ENCODE data around the gene PSMA1.
"Not testable (repeated sequence)": the region's sequence is repeated elsewhere in the genome, so short reads cannot be mapped to it uniquely, and the experiment has no call there.

The PSMA1 gene

DNA sequence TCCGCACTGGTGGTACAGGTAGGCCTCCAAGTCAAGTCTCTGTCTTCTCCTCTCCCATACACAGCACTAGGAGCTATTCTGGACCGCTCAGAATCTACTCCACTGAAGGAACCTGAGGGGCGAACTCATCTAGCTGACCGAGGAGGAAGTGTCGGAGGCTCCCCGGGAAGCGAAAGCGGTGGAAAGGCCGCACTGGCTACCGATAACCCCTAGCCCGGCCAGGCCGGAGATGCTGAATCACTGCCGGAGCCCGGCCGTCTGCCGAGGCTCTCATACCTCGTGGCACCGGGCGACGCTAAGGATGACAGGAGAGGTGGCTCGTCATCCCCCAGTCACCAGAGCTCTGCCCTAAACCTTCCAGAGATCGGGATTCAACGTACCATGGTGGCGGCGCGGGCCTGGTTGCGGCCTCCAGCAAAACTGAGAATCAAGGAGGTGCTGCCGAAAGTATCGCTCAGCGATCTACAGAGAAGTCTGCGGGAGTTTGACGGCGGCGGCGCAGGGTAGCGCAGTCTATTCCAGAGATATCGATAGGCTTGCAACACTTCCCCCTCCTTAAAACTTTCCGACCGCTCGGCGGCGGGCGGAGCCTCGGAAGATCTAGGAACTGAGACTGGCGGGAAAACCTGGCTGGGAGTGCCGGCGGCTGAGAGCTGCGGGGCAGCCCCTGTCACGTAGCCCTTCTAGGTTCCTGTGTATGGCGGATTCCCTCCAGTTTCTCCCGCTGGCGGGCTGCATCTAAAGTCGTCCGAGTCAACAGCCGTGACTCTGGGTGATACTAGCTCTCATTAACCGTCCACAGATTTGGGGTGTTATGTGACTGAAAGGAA, at the start of gene PSMA1:
TSS of gene PSMA1 (minus strand) at position 470 of the 830 bp plus-strand sequence. CDS start at position 383, 87 bp downstream.
- peak; percentile 81 for DNase-seq (ENCODE audit: low read depth, low spot score)

GRCh38 chr11:14569516-14569915, 49.3 kb upstream of the PSMA1 start:
- DNase-seq (ENCODE audit: low read depth, low spot score): not testable (repeated sequence)

DNA sequence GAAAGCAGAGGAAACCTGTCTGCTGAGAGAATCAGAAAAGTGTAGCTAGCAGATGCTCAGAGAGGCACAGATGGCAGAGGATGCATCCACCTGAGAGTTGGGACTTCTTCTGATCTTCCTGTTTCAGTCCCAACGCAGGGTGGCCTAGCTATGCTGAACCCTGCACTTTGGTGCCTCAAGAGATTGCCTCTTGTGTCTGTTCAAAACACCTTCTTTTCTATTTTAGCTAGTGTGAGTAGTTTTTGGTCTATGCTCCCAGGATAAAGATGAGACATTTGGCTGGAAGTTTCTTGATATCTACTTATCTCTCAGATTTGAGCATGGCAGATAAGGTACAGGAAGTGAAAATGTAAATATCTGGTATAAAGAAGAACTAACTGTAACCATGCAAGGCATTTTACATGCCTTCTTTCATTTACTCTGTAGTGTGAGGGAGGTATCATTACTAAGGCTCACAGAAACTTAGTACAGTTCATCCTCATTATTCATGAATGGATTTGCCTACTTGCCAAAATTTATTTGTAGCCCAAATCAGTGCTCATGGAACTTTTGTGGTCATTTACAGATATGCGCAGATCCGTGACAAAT, 47.0 kb upstream of the PSMA1 start:
- DNase-seq (ENCODE audit: low read depth, low spot score): no peak

GRCh38 chr11:14566331-14567063, 46.3 kb upstream of the PSMA1 start:
- DNase-seq (ENCODE audit: low read depth, low spot score): no peak

DNA sequence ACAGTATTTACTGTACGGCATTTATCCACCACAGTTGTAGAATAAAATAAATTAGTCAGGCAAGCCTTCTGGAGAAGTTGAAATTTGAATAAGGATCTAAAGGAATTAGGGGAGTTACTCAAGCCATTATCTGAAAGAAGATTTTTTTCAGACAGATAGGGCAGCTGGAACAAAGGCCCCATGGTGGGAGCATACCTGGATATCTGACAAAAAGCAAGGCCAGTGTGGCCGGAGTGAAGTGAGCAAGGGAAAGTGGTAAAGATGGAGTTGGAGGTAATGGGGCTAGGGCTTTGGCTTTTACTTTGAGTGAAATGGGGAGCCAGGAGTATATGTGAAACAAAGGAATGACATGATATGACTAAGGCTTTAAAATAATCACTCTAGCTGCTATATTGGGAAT, 45.7 kb upstream of the PSMA1 start:
- DNase-seq (ENCODE audit: low read depth, low spot score): no peak

- no peak for DNase-seq (ENCODE audit: low read depth, low spot score)
Observed at GRCh38 chr11:14555818-14556217, 35.6 kb upstream of the PSMA1 start.

DNA sequence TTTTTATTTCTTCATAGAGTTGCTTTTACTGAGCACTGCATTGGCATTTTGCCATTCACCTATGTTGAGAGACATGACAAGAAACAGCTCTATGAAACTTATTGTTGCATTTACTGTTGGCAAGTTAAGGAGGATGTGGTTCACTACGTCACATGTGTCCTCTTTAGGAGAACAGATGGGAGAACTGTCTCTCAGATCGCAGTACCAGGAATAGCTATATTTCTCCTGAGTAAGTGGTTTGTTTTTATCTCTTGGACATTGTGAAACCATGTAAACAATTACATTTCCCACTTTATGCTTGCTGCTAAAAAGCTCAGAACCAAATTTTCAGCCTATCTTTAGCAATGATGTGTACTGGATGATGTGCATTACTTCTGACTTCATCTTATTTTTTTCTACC, 34.8 kb upstream of the PSMA1 start:
- DNase-seq (ENCODE audit: low read depth, low spot score): no peak

DNA sequence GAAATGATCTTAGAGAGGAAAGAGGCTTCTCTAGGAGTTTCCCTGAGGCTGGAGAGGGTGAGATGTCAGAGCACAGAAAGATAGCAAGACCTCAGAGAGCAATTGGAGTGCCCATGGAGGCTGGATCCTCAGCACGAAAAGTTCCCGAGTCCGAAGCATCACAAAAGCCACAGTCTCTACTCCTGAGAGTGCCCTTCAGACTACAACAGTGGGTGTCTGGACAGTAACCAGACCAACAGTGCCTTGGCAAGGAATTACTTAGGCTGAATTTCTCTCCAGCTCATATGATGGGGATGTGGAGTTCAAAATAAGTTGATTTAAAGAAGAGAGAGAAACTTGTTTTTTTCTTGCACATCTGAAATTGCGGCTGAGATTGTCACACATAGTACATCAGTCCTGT, 31.9 kb upstream of the PSMA1 start:
- DNase-seq (ENCODE audit: low read depth, low spot score): no peak

DNA sequence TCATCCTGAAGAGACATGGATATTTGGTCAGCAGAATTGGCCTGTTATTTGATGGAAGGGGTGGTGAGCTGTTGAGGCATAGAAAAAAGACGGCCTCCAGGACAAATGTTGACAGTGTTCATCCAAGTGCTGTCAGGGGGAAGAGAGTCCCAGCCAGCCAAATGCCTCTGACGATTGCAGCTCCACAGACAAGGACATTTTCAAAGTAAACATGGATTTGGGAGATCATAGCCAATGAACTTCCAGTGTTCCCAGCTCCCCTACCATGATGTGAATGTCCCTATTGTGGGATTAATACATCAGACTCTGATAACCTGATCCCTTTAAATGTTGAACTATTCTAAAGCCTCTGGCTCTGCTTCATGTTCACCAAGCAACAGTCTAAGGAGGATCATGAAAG, 31.2 kb upstream of the PSMA1 start:
- DNase-seq (ENCODE audit: low read depth, low spot score): no peak

- DNase-seq (ENCODE audit: low read depth, low spot score): no peak
Observed at GRCh38 chr11:14549891-14550290, 29.7 kb upstream of the PSMA1 start.

GRCh38 chr11:14547440-14547839, 27.3 kb upstream of the PSMA1 start:
- DNase-seq (ENCODE audit: low read depth, low spot score): no peak

DNA sequence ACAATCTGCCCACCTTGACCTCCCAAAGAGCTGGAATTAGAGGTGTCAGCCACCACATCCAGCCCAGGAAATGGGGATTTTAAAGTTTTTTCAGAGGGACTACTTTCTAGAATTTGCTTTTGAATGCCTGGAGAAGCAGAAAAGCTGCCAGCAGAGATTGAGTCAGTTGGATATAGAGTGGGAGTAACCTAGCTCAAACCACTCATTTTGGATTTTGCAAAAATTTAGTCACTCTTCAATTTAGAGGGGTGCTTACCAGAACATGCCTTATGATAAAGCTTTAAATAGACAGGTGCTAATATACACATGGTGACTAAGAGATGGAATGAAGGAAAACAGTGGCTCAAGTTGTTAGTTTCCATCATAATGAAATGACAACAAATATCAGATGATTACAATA, 26.5 kb upstream of the PSMA1 start:
- no peak for DNase-seq (ENCODE audit: low read depth, low spot score)

- no peak for DNase-seq (ENCODE audit: low read depth, low spot score)
Observed at GRCh38 chr11:14544611-14545010, 24.4 kb upstream of the PSMA1 start.

DNA sequence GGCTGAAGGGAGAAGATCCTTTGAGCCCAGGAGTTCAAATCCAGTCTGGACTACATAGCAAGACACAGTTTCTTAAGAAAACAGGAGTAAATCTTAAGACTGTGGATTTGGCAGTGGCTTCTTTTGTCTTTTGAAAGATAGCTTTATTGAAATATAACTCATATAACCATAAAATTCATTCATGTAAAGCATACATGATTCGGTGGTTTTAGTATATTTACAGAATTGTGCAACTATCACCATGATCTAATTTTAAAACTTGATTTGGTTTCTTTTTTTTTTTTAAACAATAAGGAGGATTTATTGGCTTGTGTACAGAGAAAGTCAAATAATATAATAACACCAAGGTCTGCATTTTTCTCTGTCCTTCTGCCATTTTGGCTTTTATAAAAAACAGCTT, 23.1 kb upstream of the PSMA1 start:
- no peak for DNase-seq (ENCODE audit: low read depth, low spot score)

GRCh38 chr11:14542324-14542723, 22.1 kb upstream of the PSMA1 start:
- DNase-seq (ENCODE audit: low read depth, low spot score): no peak

- DNase-seq (ENCODE audit: low read depth, low spot score): no peak
Observed at GRCh38 chr11:14541192-14541947, 21.2 kb upstream of the PSMA1 start.

GRCh38 chr11:14539982-14540421, 19.8 kb upstream of the PSMA1 start:
- no peak for DNase-seq (ENCODE audit: low read depth, low spot score)

DNA sequence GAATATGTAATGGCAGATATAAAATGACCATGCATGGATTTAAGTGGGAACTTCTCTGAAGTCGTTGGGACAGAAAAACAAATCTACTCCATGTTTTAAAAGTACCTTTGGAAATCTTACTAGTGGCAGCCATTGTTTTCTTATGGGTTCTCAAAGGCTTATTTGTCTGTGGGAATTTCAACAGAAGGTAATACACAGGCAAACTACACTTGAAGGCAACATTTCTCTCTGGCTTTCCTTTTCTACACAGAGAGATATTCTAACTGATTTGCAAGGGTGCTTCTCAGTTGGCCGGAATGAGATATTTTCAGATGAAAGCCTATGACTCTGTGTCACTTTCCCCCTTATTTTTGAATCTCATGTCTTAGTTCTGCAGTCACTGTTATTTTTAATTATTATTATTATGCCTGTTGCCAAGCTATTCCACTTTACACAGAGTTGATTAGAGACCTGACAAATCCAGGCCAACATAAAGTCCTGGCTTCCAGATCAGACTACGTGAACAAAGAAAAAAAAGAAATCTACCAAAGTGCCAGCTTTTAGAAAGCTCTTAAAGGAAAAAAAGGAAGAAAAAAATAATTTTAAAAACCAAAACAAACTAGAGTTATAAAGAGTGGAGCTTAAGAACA, 18.9 kb upstream of the PSMA1 start:
- DNase-seq (ENCODE audit: low read depth, low spot score): no peak

DNA sequence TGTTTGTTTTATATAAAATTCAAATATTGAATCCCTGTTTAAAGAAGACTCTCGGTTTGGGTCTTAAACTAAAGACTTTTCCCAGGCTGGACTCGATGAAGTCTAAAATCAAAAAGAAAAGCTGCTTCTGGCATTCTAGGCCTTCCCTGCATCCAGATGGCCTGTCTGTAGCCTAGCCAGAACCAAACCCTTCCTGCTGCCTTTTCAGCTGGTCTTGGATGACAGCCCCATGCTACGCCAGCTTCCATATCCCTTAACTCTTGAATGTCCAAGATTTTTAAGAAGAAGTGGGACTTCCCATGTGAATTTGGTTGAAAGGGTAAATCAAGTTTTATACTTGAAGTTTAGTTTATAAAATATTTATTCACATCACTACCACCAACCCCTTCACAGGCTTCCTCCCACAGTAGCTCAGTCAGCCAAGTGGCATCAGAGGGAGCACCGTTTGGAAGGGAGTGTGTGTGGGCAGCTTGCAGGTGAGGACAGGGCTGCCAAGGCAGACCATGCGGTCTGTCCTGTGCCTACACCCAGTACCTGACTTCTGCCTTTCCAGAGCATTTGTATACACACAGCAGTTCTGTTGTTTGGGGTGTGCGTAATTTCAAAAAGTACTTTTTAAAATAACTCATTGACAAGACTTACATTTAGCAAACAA, 18.2 kb upstream of the PSMA1 start:
- DNase-seq (ENCODE audit: low read depth, low spot score): no peak

- no peak for DNase-seq (ENCODE audit: low read depth, low spot score)
Observed at GRCh38 chr11:14537134-14537599, 17.0 kb upstream of the PSMA1 start.

GRCh38 chr11:14535166-14535565, 15.0 kb upstream of the PSMA1 start:
- not testable (repeated sequence) for DNase-seq (ENCODE audit: low read depth, low spot score)

Data from brain pericyte (primary cell).